K562 (cell line): ENCODE results near the gene BGLAP. TPM values are rescaled to one million over a fixed set of nuclear protein-coding genes. Genes with fewer than 3 reads are reported as not detected.

ENCODE experiments used
- ATAC-seq: fragments of 200-7000 bp; cut with Tn5 transposase; 3 replicates; pipeline ENCODE4 v1.9.1; 2020; ENCODE audit warnings: moderate library complexity
- BruUV-seq: library from RNA; stranded (reverse); fragments of 400-500 nt; replicated peaks from 2 replicates; lab custom pipeline; 2021; lab: Mats Ljungman, UMichigan
- CTCF ChIA-PET: fragments of 300-600 bp; formaldehyde crosslinking; extraction: SDS; loops from one replicate; lab custom pipeline; 2021; ENCODE audit warnings: low intra/inter-chr PET ratio; lab: Yijun Ruan, JAX
- POLR2A ChIA-PET: fragments of 300-600, 350-650 bp; sonication (Branson Sonifier 250); formaldehyde crosslinking; extraction: SDS; loops from one replicate; lab custom pipeline; 2021; ENCODE audit warnings: antibody characterized with exemption, inconsistent platforms; lab: Yijun Ruan, JAX
- DNase-seq, 4 experiments: peaks; one replicate each; pipeline versions ENCODE4 v3.0.0 to v3.0.0-alpha.2; 2011 to 2018; ENCODE audit warnings: low spot score in 3 of 4, mixed read lengths in 3 of 4; ENCODE audit errors: extremely low read depth in 1 of 4
- FAIRE-seq: peaks from 2 replicates; lab custom pipeline; 2011; peaks lifted over from hg19 to GRCh38; lab: Jason Lieb, UNC
- H2AFZ ChIP-seq: 2 replicates; pipeline ENCODE4 v1.6.0; 2011; ENCODE audit warnings: low read depth, low read length, control low read depth, inconsistent platforms
- H3K27ac ChIP-seq: fragments of 200-600 bp; 3 replicates; pipeline ENCODE4 v1.8.0; 2011; ENCODE audit warnings: low read depth, mild to moderate bottlenecking, control low read depth, inconsistent platforms, low read length, moderate library complexity, mixed read lengths; ENCODE audit errors: extremely low read depth
- H3K27me3 ChIP-seq, 2 experiments: fragments of 300-600 bp in 1 of 2; 2 replicates in 1 of 2; 3 replicates in 1 of 2; pipeline versions ENCODE4 v1.6.0 to v1.8.0; 2011; ENCODE audit warnings: inconsistent platforms in 2 of 2, low read length in 2 of 2, mild to moderate bottlenecking in 1 of 2, mixed read lengths in 1 of 2, moderate library complexity in 1 of 2; ENCODE audit not compliant: control insufficient read depth in 2 of 2, insufficient read depth in 2 of 2
- H3K36me3 ChIP-seq: fragments of 300-600 bp; 3 replicates; pipeline ENCODE4 v1.8.0; 2011; ENCODE audit warnings: mild to moderate bottlenecking, low read length, inconsistent platforms; ENCODE audit not compliant: control insufficient read depth, insufficient read depth
- H3K4me1 ChIP-seq, 2 experiments: fragments of 200-600 bp in 1 of 2; replicated peaks in 1 of 2; 2 replicates in 1 of 2; 3 replicates in 1 of 2; pipeline versions ENCODE4 v1.5.1 to v1.8.0; 2011; ENCODE audit warnings: inconsistent platforms in 2 of 2, low read length in 2 of 2, mild to moderate bottlenecking in 1 of 2, mixed read lengths in 1 of 2, moderate library complexity in 1 of 2; ENCODE audit not compliant: control insufficient read depth in 2 of 2, insufficient read depth in 2 of 2
- H3K4me2 ChIP-seq: 2 replicates; pipeline ENCODE4 v1.6.1; 2011; ENCODE audit warnings: low read length, control low read depth, inconsistent platforms, mixed read lengths; ENCODE audit not compliant: insufficient read depth
- H3K4me3 ChIP-seq: fragments of 200-600 bp; sonication (generic), shearing (Covaris generic); 2 replicates; pipeline ENCODE4 v1.5.1; 2016; ENCODE audit warnings: control low read depth, inconsistent platforms
- H3K79me2 ChIP-seq: fragments of 200-600 bp; 3 replicates; pipeline ENCODE4 v1.8.0; 2011; ENCODE audit warnings: low read length, inconsistent platforms; ENCODE audit not compliant: control insufficient read depth, insufficient read depth
- H3K9ac ChIP-seq, 2 experiments: 2 replicates each; pipeline versions ENCODE4 v1.6.0 to v1.6.1; 2011; ENCODE audit warnings: low read depth in 2 of 2, low read length in 2 of 2, control low read depth in 1 of 2, inconsistent platforms in 1 of 2, mild to moderate bottlenecking in 1 of 2, mixed read lengths in 1 of 2; ENCODE audit not compliant: insufficient read depth in 1 of 2
- H3K9me1 ChIP-seq: one replicate; pipeline ENCODE4 v1.6.0; 2011; ENCODE audit warnings: inconsistent platforms, mild to moderate bottlenecking, low read length, moderate library complexity; ENCODE audit not compliant: control insufficient read depth, insufficient read depth
- H3K9me3 ChIP-seq: replicated peaks from 2 replicates; pipeline ENCODE4 v1.5.1; 2011; ENCODE audit warnings: low read depth, low read length, inconsistent platforms; ENCODE audit not compliant: control insufficient read depth, insufficient read depth
- H4K20me1 ChIP-seq: replicated peaks from 2 replicates; pipeline ENCODE4 v1.6.1; 2011; ENCODE audit warnings: low read length, inconsistent platforms, mixed read lengths; ENCODE audit not compliant: control insufficient read depth, insufficient read depth
- ETV6 ChIP-seq, 3 experiments: fragments of 150-350 bp in 1 of 3; sonication (generic) in 1 of 3; formaldehyde crosslinking in 1 of 3; IDR thresholded peaks; 2 replicates each; pipeline versions ENCODE4 v1.6.1 to v1.8.0; 2014 to 2022; ENCODE audit warnings: borderline replicate concordance in 2 of 3, low read depth in 2 of 3, antibody characterized with exemption in 1 of 3, low read length in 1 of 3, mild to moderate bottlenecking in 1 of 3, missing genetic modification reagents in 1 of 3
- MAFK ChIP-seq: IDR thresholded peaks from 2 replicates; pipeline ENCODE4 v1.6.1; 2011; ENCODE audit warnings: low read length, improper control_type of control experiment
- NR4A1 ChIP-seq, 2 experiments: fragments of 250-450 bp in 1 of 2; fragments of 450-650 bp in 1 of 2; sonication (Bioruptor Pico) in 1 of 2; IDR thresholded peaks; 2 replicates each; pipeline versions ENCODE4 v1.4.0 to v1.6.1; 2016 to 2020; ENCODE audit warnings: mild to moderate bottlenecking in 2 of 2, missing compliant biosample characterization in 1 of 2, missing genetic modification characterization in 1 of 2, moderate library complexity in 1 of 2
- THRA ChIP-seq: fragments of 450-650 bp; IDR thresholded peaks from 2 replicates; pipeline ENCODE4 v1.6.1; 2017; ENCODE audit warnings: mild to moderate bottlenecking, moderate library complexity
- ZNF316 ChIP-seq: fragments of 450-650 bp; IDR thresholded peaks from 2 replicates; pipeline ENCODE4 v1.6.1; 2016
- ZNF384 ChIP-seq: IDR thresholded peaks from 2 replicates; pipeline ENCODE4 v1.6.1; 2012; ENCODE audit warnings: low read depth, low read length, improper control_type of control experiment
- WGBS: fragments of 100-300 bp; shearing (Covaris generic); methylation state at CpG from one replicate; pipeline ENCODE4 v1.1.6; 2016; ENCODE audit warnings: low coverage, mixed read lengths; ENCODE audit not compliant: insufficient coverage; ENCODE audit errors: missing lambda C conversion rate; 5-methylcytosine and 5-hydroxymethylcytosine counted together
- in situ Hi-C: fragments of 300-500 bp; cut with MboI; formaldehyde crosslinking; loops from 4 replicates; pipeline ENCODE4 v1.15.0; 2018; ENCODE audit warnings: inconsistent platforms, mixed read lengths
- intact Hi-C: fragments of 100-400 bp; cut with micrococcal nuclease; formaldehyde crosslinking; loops from 2 replicates; pipeline ENCODE4 v1.14.2; 2022
- polyA plus RNA-seq, 8 experiments: library from polyadenylated mRNA; depleted of rRNA in 4 of 8; stranded (reverse) in 5 of 8; unstranded in 3 of 8; fragments of >200 nt; fragmentation: Nextera tagmentation in 2 of 8; fragmentation: Illumina TruSeq in 1 of 8; extraction: Ambion mirVana in 2 of 8; extraction: Trizol in 1 of 8; gene quantifications; 2 replicates each; pipeline versions ENCODE4 v1.2.1 to v1.2.3, GENCODE V29; 2011 to 2014; ENCODE audit warnings: inconsistent platforms in 1 of 8, missing spikeins in 1 of 8
- total RNA-seq, 7 experiments: library from RNA; depleted of rRNA in 6 of 7; stranded (reverse); fragments of >200 nt in 6 of 7; fragmentation: Illumina TruSeq in 2 of 7; extraction: Trizol in 2 of 7; gene quantifications; 2 replicates each; pipeline versions ENCODE4 v1.2.1 to v1.2.3, GENCODE V29; 2011 to 2021; ENCODE audit warnings: low replicate concordance in 1 of 7

The BGLAP gene
- total and polyA plus RNA-seq, 9 of the 15 experiments (the other 6 are each of a cell fraction or from before 2014, with no cell fraction given) = 0.15 to 1.4 (median 0.28) TPM; not detected in 3

DNA sequence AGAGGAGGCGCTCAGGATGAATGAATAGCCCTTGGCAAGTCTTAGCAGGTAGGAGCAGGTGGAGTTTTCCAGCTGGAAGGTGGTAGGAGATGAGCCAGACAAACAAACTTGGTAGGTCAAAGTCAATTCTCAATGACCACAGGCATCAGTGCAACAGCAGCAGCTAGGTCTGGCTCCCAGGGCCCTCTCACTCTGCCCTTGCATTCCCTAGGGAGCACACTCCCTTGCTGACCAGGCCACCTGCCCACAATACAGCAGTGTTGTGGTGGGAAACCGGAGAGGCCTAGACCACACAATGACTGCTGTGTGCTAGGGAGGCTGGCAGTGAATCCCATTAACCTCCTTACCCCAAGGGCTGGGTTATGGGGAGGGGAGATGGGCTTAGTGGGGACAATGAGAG is 18.9 kb downstream of the BGLAP start:
- Histone ChIP-seq H3K9me3 (no peaks in the 10 kb centered on the region), H4K20me1 (no peaks in the 10 kb centered on the region), H3K4me3 (no peak overlapping the region), H3K4me2 (no peak overlapping the region), H3K27ac (no peak overlapping the region), H3K79me2 (no peaks in the 10 kb centered on the region), H3K36me3 (peaks cover 90% of the 10 kb centered on the region), H3K27me3 (no peaks in the 10 kb centered on the region), H2AFZ (no peak overlapping the region), H3K9me1 (no peaks in the 10 kb centered on the region), H3K9ac (peak overlapping the region in 1 of 2 experiments; percentile 8; a peak in 1 of 4 replicates), H3K4me1 (peaks cover 10 to 13% of the 10 kb centered on the region in 2 experiments; a peak in 4 of 5 replicates)
- DNase-seq (no peak), FAIRE-seq (no peak), ATAC-seq (no peak)
- CTCF ChIA-PET = no interaction called here
- BruUV-seq = no TSS peak
- TF ChIP-seq ZNF384 (no peak), MAFK (no peak), ZNF316 (no peak), THRA (no peak), ETV6 (IDR thresholded peaks at IDR 0.05; ENCODE audit: borderline replicate concordance in 1 of 2, low read depth in 2 of 2, low read length in 1 of 2) (no peak), ETV6 (CRISPR knock-in tag; IDR thresholded peaks at IDR 0.05; ENCODE audit: borderline replicate concordance) (no peak), NR4A1 (CRISPR knock-in tag; IDR thresholded peaks at IDR 0.05) (no peak), NR4A1 (tag; IDR thresholded peaks at IDR 0.05) (no peak)
- intact Hi-C loops = no loop called here
- in situ Hi-C loops = no loop called here
- POLR2A ChIA-PET = interaction anchor here (1.1 to 1.5 kb wide), 5 partner anchors 10 to 29 kb away, joined by 3 to 5 read pairs (median 3); no protein-coding TSS in a partner anchor
- 91% methylated on average over 2 of the region's 2 CpGs for WGBS
